Activated naive CD8-positive, alpha-beta T cell (primary cell): ENCODE results near the gene SPEM3.

Experiments
- H3K27ac Mint-ChIP-seq: one replicate; pipeline ENCODE4 v1.8.0; 2021; ENCODE audit warnings: mixed read lengths
- H3K27me3 Mint-ChIP-seq: one replicate; pipeline ENCODE4 v1.8.0; 2021; ENCODE audit warnings: mixed read lengths
- H3K36me3 Mint-ChIP-seq: one replicate; pipeline ENCODE4 v1.8.0; 2021; ENCODE audit warnings: mixed read lengths
- H3K4me1 Mint-ChIP-seq: one replicate; pipeline ENCODE4 v1.8.0; 2021; ENCODE audit warnings: low read depth, mixed read lengths
- H3K4me3 Mint-ChIP-seq: one replicate; pipeline ENCODE4 v1.8.0; 2021; ENCODE audit warnings: mild to moderate bottlenecking, mixed read lengths
- H3K9me3 Mint-ChIP-seq: one replicate; pipeline ENCODE4 v1.8.0; 2021; ENCODE audit warnings: low read depth, mixed read lengths

The SPEM3 gene

DNA sequence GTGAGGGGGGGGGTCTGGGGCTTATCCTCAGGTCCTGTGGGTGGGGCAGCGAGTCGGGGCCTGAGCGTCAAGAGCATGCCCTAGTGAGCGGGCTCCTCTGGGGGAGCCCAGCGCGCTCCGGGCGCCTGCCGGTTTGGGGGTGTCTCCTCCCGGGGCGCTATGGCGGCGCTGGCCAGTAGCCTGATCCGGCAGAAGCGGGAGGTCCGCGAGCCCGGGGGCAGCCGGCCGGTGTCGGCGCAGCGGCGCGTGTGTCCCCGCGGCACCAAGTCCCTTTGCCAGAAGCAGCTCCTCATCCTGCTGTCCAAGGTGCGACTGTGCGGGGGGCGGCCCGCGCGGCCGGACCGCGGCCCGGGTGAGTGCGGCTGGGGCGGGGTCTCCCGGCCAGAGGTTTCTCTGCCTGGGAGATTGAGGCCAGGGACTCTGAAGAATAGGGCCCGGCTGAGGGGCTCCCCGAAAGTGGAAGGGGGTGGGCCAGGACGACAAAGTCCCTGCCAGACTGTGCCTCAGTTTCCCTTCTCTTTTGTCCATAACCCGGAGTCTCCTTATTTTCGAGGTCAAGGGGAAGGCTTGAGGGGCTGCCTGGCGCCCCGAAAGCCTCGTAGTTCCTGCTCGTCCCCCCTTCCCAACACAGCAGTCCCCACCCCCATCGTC is 10.9 kb downstream of the SPEM3 start, which contains the start of gene FGF11:
Gene FGF11, plus strand, starts transcription at position 51 of the 651 bp plus-strand sequence. Its CDS starts 109 bp downstream, at position 160.
- no peaks in the 10 kb centered on the region for H3K36me3 Mint-ChIP-seq
- peak within 1 kb of the TSS; percentile 34 for H3K27ac Mint-ChIP-seq
- peak within 1 kb of the TSS; percentile 84 for H3K4me3 Mint-ChIP-seq
- H3K9me3 Mint-ChIP-seq = no peaks in the 10 kb centered on the region
- peaks cover 37% of the 10 kb centered on the region for H3K4me1 Mint-ChIP-seq
- H3K27me3 Mint-ChIP-seq = peaks cover 11% of the 10 kb centered on the region

- Mint-ChIP-seq H3K4me1 (peaks cover 38% of the 10 kb centered on the region), H3K27me3 (peaks cover 11% of the 10 kb centered on the region), H3K36me3 (no peaks in the 10 kb centered on the region), H3K4me3 (peak overlapping the region; percentile 84), H3K9me3 (no peaks in the 10 kb centered on the region), H3K27ac (no peak overlapping the region)
Measured at GRCh38 chr17:7440113-7440833, 11.6 kb downstream of the SPEM3 start.

- Mint-ChIP-seq H3K36me3 (no peaks in the 10 kb centered on the region), H3K4me1 (peaks cover 39% of the 10 kb centered on the region), H3K9me3 (no peaks in the 10 kb centered on the region), H3K4me3 (peak overlapping the region; percentile 84), H3K27me3 (peaks cover 14% of the 10 kb centered on the region), H3K27ac (no peak overlapping the region)
Measured at GRCh38 chr17:7440834-7441195, 12.2 kb downstream of the SPEM3 start.

- H3K9me3 Mint-ChIP-seq = no peaks in the 10 kb centered on the region
- H3K27me3 Mint-ChIP-seq = peaks cover 16% of the 10 kb centered on the region
- H3K36me3 Mint-ChIP-seq = no peaks in the 10 kb centered on the region
- H3K4me1 Mint-ChIP-seq = peaks cover 39% of the 10 kb centered on the region
- H3K27ac Mint-ChIP-seq = no peak overlapping the region
- H3K4me3 Mint-ChIP-seq = no peak overlapping the region
Measured at GRCh38 chr17:7441266-7441665, 12.6 kb downstream of the SPEM3 start.

GRCh38 chr17:7442142-7442541 is 13.5 kb downstream of the SPEM3 start:
- Mint-ChIP-seq H3K36me3 (no peaks in the 10 kb centered on the region), H3K9me3 (no peaks in the 10 kb centered on the region), H3K27me3 (peaks cover 16% of the 10 kb centered on the region), H3K4me1 (peaks cover 37% of the 10 kb centered on the region), H3K27ac (no peak overlapping the region), H3K4me3 (no peak overlapping the region)

DNA sequence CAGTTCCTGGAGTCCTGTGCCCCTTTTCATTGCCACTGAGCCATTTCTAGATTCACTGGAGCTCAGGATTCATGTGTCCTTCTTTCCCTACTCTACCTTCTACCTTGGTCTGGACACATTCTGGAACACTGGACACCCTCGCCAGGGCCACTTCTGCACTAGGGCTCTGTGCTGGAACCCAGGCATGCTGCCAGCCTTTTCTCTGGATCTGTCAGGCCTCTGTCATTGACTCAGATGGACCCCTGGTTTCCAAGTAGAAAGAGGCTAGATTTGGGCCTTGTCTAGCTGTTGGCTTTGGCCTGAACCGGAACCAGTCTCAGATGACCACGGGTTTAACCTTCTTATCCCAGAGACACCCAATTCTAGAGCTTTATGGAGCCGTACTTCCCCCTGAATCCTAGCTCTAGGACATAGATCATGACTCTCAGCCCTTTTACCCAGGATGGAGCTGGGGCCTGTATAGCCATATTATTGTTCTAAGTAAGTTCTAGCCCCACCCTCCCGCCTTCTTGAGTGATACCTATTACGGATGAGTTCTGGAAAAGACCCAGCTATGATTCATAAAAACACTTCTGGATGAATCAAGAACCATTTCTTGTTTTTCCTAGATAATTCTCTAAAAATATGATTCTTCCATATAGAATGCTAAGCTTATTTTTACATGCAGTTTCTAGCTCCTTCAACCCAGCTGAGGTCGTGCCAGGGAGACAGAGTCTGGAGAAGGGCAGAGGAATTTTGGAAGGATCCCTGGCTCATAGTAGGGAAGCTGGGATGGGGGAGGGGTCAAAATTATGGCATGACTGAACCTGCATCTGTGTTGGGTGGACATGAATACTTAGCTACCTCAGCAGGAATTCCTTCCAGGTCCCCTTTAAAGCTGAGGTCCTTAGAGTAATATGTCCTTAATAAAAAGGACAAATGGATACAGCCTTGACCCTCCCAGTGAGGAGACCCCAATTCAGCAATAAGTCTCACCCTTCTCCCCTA is 15.1 kb downstream of the SPEM3 start:
- Mint-ChIP-seq H3K36me3 (peaks cover 3% of the 10 kb centered on the region), H3K9me3 (no peaks in the 10 kb centered on the region), H3K4me3 (peak overlapping the region; percentile 72), H3K4me1 (peaks cover 31% of the 10 kb centered on the region), H3K27ac (no peak overlapping the region), H3K27me3 (peaks cover 17% of the 10 kb centered on the region)

- no peaks in the 10 kb centered on the region for H3K9me3 Mint-ChIP-seq
- H3K27ac Mint-ChIP-seq = no peak within 1 kb of the TSS
- H3K36me3 Mint-ChIP-seq = peaks cover 3% of the 10 kb centered on the region
- peak within 1 kb of the TSS; percentile 86 for H3K4me3 Mint-ChIP-seq
- peaks cover 15% of the 10 kb centered on the region for H3K27me3 Mint-ChIP-seq
- H3K4me1 Mint-ChIP-seq = peaks cover 24% of the 10 kb centered on the region
Measured at GRCh38 chr17:7444682-7445618, 16.3 kb downstream of the SPEM3 start, which contains the start of gene CHRNB1. Gene CHRNB1 (plus strand): TSS chr17:7445061. CDS start chr17:7445128, 67 bp downstream.

DNA sequence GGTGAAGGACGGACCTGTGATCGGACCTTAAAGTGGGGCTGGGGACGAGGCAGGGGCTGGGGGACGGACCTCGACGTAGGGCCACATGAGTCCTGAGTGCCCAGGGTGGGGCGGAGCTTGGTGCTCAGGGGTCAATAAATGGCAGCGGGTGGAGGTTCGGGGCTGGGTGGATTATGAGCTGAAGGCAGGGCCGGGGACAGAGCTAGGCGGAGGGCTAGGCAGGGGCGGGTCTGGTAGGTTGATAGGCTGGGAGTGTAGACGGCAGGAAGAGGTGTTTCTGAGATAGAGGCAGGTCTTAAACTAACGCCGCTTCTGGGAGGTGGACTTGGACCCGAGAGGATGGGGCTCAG is 16.9 kb downstream of the SPEM3 start:
- no peaks in the 10 kb centered on the region for H3K9me3 Mint-ChIP-seq
- peaks cover 15% of the 10 kb centered on the region for H3K27me3 Mint-ChIP-seq
- no peak overlapping the region for H3K27ac Mint-ChIP-seq
- H3K4me1 Mint-ChIP-seq = peaks cover 23% of the 10 kb centered on the region
- peak overlapping the region; percentile 86 for H3K4me3 Mint-ChIP-seq
- peaks cover 3% of the 10 kb centered on the region for H3K36me3 Mint-ChIP-seq

DNA sequence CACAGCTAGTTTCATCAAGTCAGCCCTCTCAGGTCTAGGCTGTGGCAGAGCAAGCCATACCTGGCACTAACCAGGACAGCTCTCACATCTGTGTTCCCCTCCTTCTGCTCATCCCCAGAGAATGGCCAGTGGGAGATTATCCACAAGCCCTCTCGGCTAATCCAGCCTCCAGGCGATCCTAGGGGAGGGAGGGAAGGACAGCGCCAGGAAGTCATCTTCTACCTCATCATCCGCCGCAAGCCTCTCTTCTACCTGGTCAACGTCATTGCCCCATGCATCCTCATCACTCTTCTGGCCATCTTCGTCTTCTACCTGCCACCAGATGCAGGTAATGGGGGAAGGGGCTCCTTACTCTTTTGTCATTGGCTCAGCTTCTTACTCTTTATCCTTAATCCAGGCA is 19.8 kb downstream of the SPEM3 start:
- peaks cover 12% of the 10 kb centered on the region for H3K27me3 Mint-ChIP-seq
- peaks cover 28% of the 10 kb centered on the region for H3K4me1 Mint-ChIP-seq
- no peak overlapping the region for H3K27ac Mint-ChIP-seq
- H3K36me3 Mint-ChIP-seq = peaks cover 3% of the 10 kb centered on the region
- no peak overlapping the region for H3K4me3 Mint-ChIP-seq
- H3K9me3 Mint-ChIP-seq = no peaks in the 10 kb centered on the region

- Mint-ChIP-seq H3K27ac (no peak overlapping the region), H3K27me3 (no peaks in the 10 kb centered on the region), H3K4me3 (no peak overlapping the region), H3K4me1 (peaks cover 13% of the 10 kb centered on the region), H3K9me3 (no peaks in the 10 kb centered on the region), H3K36me3 (no peaks in the 10 kb centered on the region)
Measured at GRCh38 chr17:7459961-7460545, 31.4 kb downstream of the SPEM3 start.

DNA sequence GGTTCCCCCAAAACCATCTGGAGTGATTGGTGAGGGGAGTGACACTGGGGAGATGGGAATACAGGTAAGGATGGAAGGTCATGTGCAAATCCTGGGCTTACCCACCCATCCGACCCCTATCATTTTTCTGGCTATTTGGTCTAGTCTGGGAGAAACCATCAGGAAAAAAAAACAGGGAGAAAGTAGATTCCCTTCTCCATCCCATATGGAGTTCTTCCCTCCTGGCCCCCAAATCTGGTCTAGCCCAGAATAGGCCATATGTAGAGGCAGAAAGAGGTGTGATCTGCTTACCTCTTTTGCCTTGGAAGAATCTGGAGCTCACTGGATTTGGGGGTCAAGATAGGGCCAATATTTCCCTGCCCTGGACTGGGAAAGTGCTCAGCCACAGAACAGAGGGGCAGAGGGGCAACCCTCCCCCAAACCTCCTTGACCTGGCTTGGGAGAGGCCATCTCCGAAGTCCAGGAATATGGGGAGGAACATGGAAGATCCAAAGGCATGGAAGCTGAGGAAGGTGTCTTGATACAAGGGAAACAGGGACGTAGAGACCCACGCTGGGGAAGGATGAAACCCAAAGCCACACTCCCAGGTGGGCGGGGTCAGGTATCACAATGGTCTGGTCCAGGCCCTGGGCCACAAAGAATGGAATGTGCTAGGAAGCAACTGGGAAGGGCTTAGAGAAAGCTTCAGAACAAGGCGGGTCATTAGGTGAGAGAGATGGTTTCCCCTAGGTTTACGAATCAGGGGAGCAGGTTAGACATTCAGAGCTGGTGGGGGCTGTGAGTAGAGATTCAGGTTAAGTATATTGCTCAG is 32.4 kb downstream of the SPEM3 start:
- no peak overlapping the region for H3K4me3 Mint-ChIP-seq
- H3K27me3 Mint-ChIP-seq = no peaks in the 10 kb centered on the region
- no peaks in the 10 kb centered on the region for H3K36me3 Mint-ChIP-seq
- H3K27ac Mint-ChIP-seq = no peak overlapping the region
- no peaks in the 10 kb centered on the region for H3K9me3 Mint-ChIP-seq
- H3K4me1 Mint-ChIP-seq = peaks cover 7% of the 10 kb centered on the region

DNA sequence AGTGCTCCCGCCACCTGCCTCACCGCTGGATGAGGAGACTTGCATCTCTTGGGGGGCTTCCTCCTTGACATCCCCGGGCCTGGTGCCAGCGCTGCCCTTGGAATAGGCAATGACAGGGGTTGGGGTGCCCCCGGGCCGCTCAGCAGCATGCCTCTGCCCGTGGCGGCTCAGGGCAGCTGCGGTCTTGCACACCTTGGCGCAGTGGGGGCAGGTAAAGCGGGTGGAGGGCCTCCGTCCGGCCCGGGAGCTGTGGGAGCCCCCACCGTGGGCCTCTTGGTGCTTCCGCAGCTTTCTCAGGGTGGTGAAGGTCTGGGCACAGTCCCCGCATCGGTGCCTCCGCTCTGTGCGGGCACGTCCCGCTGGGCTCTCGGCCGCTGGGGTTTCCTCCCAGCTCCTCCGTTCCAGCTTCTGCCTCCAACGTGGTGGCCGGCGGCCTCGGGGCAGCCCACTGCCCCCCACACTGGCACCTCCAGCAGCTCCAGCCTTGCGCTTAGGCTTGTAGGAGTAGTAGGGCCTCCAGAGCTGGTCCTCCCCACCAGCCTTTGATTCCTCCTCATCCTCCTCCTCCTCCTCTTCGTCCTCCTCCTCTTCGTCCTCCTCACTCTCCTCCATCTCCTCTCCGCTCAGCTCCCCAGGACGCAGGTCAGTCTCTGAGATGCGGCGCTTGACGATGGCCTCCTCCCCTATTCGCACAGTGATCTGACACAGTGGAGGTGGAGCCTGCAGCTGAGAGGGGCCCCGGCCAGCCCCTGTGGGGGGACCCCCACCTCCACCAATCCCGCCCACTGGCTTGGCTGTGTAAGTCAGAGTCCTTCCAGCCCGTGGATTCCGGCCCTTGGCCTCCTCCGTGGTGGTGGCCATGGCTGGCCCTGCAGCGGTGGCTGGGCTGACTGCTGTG is 34.1 kb downstream of the SPEM3 start:
- Mint-ChIP-seq H3K27ac (no peak overlapping the region), H3K27me3 (no peaks in the 10 kb centered on the region), H3K36me3 (no peaks in the 10 kb centered on the region), H3K9me3 (no peaks in the 10 kb centered on the region), H3K4me3 (no peak overlapping the region), H3K4me1 (peaks cover 9% of the 10 kb centered on the region)
